ENCODE measurements around the gene CCDC117. TPM values are rescaled to one million over a fixed set of nuclear protein-coding genes. Genes with fewer than 3 reads are reported as not detected.
"Not testable (repeated sequence)": the region's sequence is repeated elsewhere in the genome, so short reads cannot be mapped to it uniquely, and the experiment has no call there.

The CCDC117 gene
- total and polyA plus RNA-seq, 12 donors: 5.9 to 15.0 (median 11.2) TPM

DNA sequence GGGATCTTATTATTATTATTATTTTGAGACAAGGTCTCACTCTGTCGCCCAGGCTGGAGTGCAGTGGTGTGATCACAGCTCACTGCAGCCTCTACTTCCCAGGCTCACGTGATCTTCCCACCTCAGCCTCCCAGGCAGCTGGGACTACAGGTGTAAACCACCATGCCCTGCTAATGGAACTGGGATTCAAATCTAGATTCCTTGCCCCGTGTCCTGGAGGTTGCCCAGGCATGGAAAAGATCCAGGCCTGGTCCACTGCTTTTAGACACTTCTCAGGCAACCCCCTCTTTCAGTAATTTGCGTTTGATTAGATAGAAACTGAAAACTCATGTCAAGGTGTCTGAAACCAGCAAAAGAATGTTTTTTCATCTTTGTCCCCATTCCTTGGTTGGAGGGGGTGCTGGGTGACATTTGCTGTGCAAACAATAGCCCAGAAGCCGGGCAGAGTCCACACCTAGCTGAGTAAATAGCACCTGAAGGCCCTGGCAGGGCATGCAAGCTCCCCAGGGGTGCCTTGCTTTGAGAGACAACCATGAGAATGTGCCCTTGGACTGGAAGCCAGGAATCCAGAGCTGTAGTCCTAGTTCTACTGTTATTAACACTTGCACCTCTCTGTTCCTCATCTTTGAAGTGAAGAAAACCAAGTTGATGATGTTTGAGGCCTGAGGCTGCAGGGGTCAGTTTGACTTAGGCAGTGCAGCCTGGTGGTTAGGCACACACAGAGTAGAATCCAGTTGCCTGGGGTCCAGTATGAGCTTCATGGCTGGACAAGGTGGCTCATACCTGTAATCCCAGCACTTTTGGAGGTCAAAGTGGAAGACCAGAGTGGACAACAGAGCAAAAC is 47.0 kb downstream of the CCDC117 start:
- ATAC-seq: peak in 1 of 8 donors; percentile 26
- intact Hi-C loops (cut with DNase I): loop anchor here in 2 of 10 donors (10.0 kb wide), 1 partner anchor 795 kb away; no protein-coding TSS in a partner anchor

DNA sequence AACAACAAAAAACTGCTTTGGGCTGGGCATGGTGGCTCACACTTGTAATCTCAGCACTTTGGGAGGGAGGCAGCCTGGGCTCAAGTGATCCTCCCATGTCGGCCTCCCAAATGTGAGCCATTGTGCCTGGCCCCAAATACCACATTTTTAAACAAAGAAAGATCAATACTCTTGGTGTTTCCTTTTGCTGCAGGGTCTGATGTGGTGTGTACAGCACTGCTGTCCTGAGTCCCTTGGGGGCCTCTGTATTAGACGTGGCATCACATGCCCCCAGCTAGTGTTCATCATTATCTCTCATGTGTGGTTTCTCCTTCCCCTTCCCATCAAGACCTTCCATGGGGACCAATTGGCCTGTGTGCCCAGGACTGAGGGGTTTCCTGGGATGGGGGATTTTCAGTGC is 48.4 kb downstream of the CCDC117 start:
- Histone ChIP-seq H3K9me3 (no peaks in the 10 kb centered on the region), H3K4me3 (no peak overlapping the region), H3K27me3 (no peaks in the 10 kb centered on the region), H3K36me3 (peaks cover 0 to 34% (median 0%) of the 10 kb centered on the region in 9 donors), H3K4me1 (peaks cover 3 to 23% (median 16%) of the 10 kb centered on the region in 9 donors), H3K27ac (no peak overlapping the region)
- intact Hi-C loops (cut with DNase I): loop anchor here in 2 of 10 donors (10.0 kb wide), 1 partner anchor 796 kb away; no protein-coding TSS in a partner anchor
- TF ChIP-seq, protein P1, sequence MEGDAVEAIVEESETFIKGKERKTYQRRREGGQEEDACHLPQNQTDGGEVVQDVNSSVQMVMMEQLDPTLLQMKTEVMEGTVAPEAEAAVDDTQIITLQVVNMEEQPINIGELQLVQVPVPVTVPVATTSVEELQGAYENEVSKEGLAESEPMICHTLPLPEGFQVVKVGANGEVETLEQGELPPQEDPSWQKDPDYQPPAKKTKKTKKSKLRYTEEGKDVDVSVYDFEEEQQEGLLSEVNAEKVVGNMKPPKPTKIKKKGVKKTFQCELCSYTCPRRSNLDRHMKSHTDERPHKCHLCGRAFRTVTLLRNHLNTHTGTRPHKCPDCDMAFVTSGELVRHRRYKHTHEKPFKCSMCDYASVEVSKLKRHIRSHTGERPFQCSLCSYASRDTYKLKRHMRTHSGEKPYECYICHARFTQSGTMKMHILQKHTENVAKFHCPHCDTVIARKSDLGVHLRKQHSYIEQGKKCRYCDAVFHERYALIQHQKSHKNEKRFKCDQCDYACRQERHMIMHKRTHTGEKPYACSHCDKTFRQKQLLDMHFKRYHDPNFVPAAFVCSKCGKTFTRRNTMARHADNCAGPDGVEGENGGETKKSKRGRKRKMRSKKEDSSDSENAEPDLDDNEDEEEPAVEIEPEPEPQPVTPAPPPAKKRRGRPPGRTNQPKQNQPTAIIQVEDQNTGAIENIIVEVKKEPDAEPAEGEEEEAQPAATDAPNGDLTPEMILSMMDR (IDR thresholded peaks at IDR 0.05): no peak
- ATAC-seq (no peak), DNase-seq (no peak)
- 83 to 86% methylated on average over 2 of the region's 2 CpGs for WGBS, 2 donors

More for the DNA sequence above, 47.0 kb downstream of the CCDC117 start:
- TF ChIP-seq, protein P1 (IDR thresholded peaks at IDR 0.05): no peak
- Histone ChIP-seq H3K4me1 (peaks cover 3 to 37% (median 16%) of the 10 kb centered on the region in 9 donors), H3K36me3 (peaks cover 0 to 36% (median 0%) of the 10 kb centered on the region in 9 donors), H3K4me3 (no peak overlapping the region), H3K27me3 (no peaks in the 10 kb centered on the region), H3K9me3 (no peaks in the 10 kb centered on the region), H3K27ac (peak overlapping the region in 7 of 10 donors; percentile 6 to 83 (median 67))
- 71 to 89% methylated on average over 5 of the region's 5 CpGs for WGBS, 2 donors
- no peak for DNase-seq

DNA sequence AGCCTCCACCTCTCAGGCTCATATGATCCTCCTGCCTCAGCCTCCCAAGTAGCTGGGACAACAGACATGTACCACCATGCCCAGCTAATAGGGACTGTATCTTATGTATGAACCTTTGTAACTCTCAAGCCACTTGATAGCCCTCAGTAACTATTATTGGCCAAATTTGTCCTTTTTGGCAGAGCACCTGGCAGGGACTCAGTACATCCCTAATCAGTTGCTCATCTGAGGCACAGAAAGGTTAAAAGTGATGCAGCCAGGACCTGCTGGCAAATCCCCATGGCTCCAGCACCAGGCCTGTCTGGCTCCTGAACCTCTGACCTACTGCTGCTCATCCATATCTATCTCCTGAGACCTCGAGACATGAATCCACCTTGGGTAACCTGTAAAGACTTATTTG is 49.0 kb downstream of the CCDC117 start:
- intact Hi-C loops (cut with DNase I): loop anchor here in 2 of 10 donors (10.0 kb wide), 1 partner anchor 797 kb away; no protein-coding TSS in a partner anchor
- H3K27me3 ChIP-seq: no peaks in the 10 kb centered on the region
- ATAC-seq: no peak
- DNase-seq: no peak
- TF ChIP-seq, protein P1 (IDR thresholded peaks at IDR 0.05): no peak
- no peak overlapping the region for H3K27ac ChIP-seq
- peaks cover 3 to 23% (median 16%) of the 10 kb centered on the region in 9 donors for H3K4me1 ChIP-seq
- H3K36me3 ChIP-seq: peaks cover 0 to 34% (median 0%) of the 10 kb centered on the region in 9 donors
- 93% methylated on average over 1 of the region's 1 CpG for WGBS, 2 donors
- H3K4me3 ChIP-seq: no peak overlapping the region
- H3K9me3 ChIP-seq: no peaks in the 10 kb centered on the region

DNA sequence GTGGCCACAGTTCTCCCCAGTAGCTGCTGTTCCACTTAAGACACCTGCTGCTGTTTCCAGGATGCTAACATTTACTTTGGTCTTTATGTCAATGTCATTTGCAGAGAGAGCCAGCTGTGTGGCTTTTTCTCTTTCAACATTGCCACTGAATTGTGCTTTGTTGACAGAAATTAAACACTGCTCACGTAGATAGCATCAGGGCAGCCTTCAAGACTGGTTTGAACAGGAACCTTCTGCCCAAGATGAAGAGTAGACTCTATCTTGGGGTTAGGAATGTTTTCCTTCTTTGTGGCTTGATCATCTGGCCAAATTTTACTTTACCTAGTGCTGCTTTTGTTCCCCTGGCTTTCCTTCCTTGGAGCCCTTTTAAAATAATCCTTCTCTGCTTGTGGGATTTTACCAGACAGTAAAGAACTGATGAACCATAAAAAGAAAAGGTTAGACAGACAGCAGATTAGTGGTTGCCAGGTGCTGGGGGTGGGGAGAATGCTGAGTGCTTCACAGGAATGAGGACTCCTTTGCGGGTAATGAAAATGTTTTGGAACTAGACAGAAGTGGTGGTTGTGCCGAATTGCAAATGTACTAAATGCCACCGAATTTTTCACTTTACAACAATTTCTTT is 50.5 kb downstream of the CCDC117 start:
- Histone ChIP-seq H3K4me3 (no peak overlapping the region), H3K4me1 (peaks cover 3 to 18% (median 14%) of the 10 kb centered on the region in 9 donors), H3K36me3 (peaks cover 0 to 34% (median 0%) of the 10 kb centered on the region in 9 donors), H3K27ac (peak overlapping the region in 1 of 10 donors; percentile 26), H3K27me3 (no peaks in the 10 kb centered on the region), H3K9me3 (no peaks in the 10 kb centered on the region)
- ATAC-seq (no peak), DNase-seq (no peak)
- WGBS, 2 donors: 86 to 88% methylated on average over 4 of the region's 4 CpGs
- intact Hi-C loops (cut with DNase I): loop anchor here in 2 of 10 donors (10.0 kb wide), 1 partner anchor 798 kb away; no protein-coding TSS in a partner anchor
- TF ChIP-seq, protein P1 (IDR thresholded peaks at IDR 0.05): no peak

DNA sequence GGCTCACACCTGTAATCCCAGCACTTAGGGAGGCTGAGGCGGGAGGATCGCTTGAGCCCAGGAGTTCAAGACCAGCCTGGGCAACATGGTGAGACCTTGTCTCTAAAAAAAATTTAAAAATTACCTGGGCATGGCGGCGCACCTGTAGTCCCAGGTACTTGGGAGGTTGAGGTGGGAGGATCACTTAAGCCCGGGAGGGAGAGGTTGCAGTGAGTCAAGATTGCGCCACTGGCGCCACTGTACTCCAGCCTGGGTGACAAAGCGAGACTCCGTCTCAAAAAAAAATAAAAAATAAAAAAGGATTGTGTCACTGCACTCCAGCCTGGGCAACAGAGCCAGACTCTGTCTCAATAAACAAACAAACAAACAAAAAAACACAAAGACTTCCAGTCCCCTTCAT is 52.0 kb downstream of the CCDC117 start:
- WGBS, 2 donors: 95 to 97% methylated on average over 9 of the region's 9 CpGs

DNA sequence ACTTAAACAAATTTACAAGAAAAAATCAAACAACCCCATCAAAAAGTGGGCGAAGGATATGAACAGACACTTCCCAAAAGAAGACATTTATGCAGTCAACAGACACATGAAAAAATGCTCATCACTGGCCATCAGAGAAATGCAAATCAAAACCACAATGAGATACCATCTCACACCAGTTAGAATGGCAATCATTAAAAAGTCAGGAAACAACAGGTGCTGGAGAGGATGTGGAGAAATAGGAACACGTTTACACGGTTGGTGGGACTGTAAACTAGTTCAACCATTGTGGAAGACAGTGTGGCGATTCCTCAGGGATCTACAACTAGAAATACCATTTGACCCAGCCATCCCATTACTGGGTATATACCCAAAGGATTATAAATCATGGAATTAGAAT is 53.9 kb downstream of the CCDC117 start:
- H3K27ac ChIP-seq, H3K9me3 ChIP-seq, H3K27me3 ChIP-seq, H3K4me3 ChIP-seq, DNase-seq, ATAC-seq: not testable (repeated sequence)
- intact Hi-C loops (cut with DNase I): loop anchor here in 5 of 10 donors (5.0 to 10.0 kb wide), 4 partner anchors 34 to 802 kb away; no protein-coding TSS in a partner anchor
- WGBS, 2 donors: 77 to 78% methylated on average over 4 of the region's 4 CpGs
- H3K4me1 ChIP-seq: peaks cover 0 to 12% (median 0%) of the 10 kb centered on the region in 9 donors
- peaks cover 0 to 34% (median 0%) of the 10 kb centered on the region in 9 donors for H3K36me3 ChIP-seq

More for the DNA sequence above, 52.0 kb downstream of the CCDC117 start:
- H3K4me1 ChIP-seq, H3K9me3 ChIP-seq, H3K4me3 ChIP-seq, H3K27ac ChIP-seq, ATAC-seq, DNase-seq, H3K27me3 ChIP-seq: not testable (repeated sequence)
- intact Hi-C loops (cut with DNase I): loop anchor here in 2 of 10 donors (10.0 kb wide), 1 partner anchor 800 kb away; no protein-coding TSS in a partner anchor
- H3K36me3 ChIP-seq: peaks cover 0 to 34% (median 0%) of the 10 kb centered on the region in 9 donors
